Sigmoid colon (tissue), 7 donors: ENCODE data around the gene BACH1. TPM values are rescaled to one million over a fixed set of nuclear protein-coding genes. Genes with fewer than 3 reads are reported as not detected.

Experiments
- DNase-seq: peaks from one replicate; pipeline ENCODE4 v3.0.0-alpha.2; 2019
- H3K27ac ChIP-seq, 4 donors: fragments of 200-600 bp; sonication (generic); one replicate each; pipeline ENCODE4 v1.5.1; 2016 to 2019; ENCODE audit warnings: mild to moderate bottlenecking in 1 of 4
- H3K27me3 ChIP-seq, 3 donors: fragments of 200-600 bp; sonication (generic); one replicate each; pipeline ENCODE4 v1.5.1; 2019; ENCODE audit warnings: mild to moderate bottlenecking in 1 of 3
- H3K36me3 ChIP-seq, 4 donors: fragments of 200-600 bp; sonication (generic); one replicate each; pipeline ENCODE4 v1.5.1; 2016 to 2019
- H3K4me1 ChIP-seq, 4 donors: fragments of 200-600 bp; sonication (generic); one replicate each; pipeline ENCODE4 v1.5.1; 2017 to 2019
- H3K4me3 ChIP-seq, 4 donors: fragments of 200-600 bp; sonication (generic); one replicate each; pipeline ENCODE4 v1.5.1; 2017 to 2019; ENCODE audit warnings: mild to moderate bottlenecking in 2 of 4, moderate library complexity in 1 of 4
- H3K9me3 ChIP-seq, 4 donors: fragments of 200-600 bp in 3 of 4; sonication (generic) in 3 of 4; one replicate each; pipeline versions ENCODE4 v1.5.1 to v1.6.1; 2013 to 2019
- CTCF ChIP-seq, 4 experiments: fragments of 450-650 bp in 3 of 4; fragments of 200-600 bp in 1 of 4; IDR thresholded peaks; one replicate each; pipeline ENCODE4 v1.5.1; 2016 to 2019; ENCODE audit warnings: antibody characterized with exemption in 4 of 4, mild to moderate bottlenecking in 3 of 4, moderate library complexity in 2 of 4
- EP300 ChIP-seq, 4 donors: sonication (generic); formaldehyde crosslinking; IDR thresholded peaks; one replicate each; pipeline ENCODE4 v1.6.1; 2017; ENCODE audit warnings: antibody characterized with exemption in 4 of 4
- POLR2A ChIP-seq, 2 donors: fragments of 450-650 bp; IDR thresholded peaks; one replicate each; pipeline ENCODE4 v1.6.1; 2016; ENCODE audit warnings: antibody characterized with exemption in 2 of 2, mild to moderate bottlenecking in 2 of 2, moderate library complexity in 2 of 2
- POLR2AphosphoS5 ChIP-seq, 4 donors: sonication (generic); formaldehyde crosslinking; IDR thresholded peaks; one replicate each; pipeline ENCODE4 v1.6.1; 2017; ENCODE audit warnings: antibody characterized with exemption in 4 of 4
- WGBS, 2 donors: extraction: QIAGEN DNeasy Blood & Tissue Kit; methylation state at CpG; one replicate each; pipeline ENCODE4 v1.1.7; 2013; 5-methylcytosine and 5-hydroxymethylcytosine counted together
- intact Hi-C: fragments of 100-400 bp; cut with DNase I; formaldehyde crosslinking; loops from one replicate; pipeline ENCODE4 v1.15.1; 2023
- polyA plus RNA-seq, 3 donors: library from polyadenylated mRNA; stranded (reverse); fragments of 200-250 nt; gene quantifications; one replicate each; pipeline ENCODE4 v1.2.3, GENCODE V29; 2013
- total RNA-seq, 4 donors: library from RNA; depleted of rRNA; stranded (reverse); fragments of >200 nt; gene quantifications; one replicate each; pipeline ENCODE4 v1.1.0, GENCODE V29; 2016
- donor health status: healthy with polysubstance abuse.
- donor health status: Bipolar disorder and iron deficiency.
- donor health status: healthy.

Gene BACH1
- total and polyA plus RNA-seq, 7 donors, result 8.4 to 89.6 (median 47.1) TPM

DNA sequence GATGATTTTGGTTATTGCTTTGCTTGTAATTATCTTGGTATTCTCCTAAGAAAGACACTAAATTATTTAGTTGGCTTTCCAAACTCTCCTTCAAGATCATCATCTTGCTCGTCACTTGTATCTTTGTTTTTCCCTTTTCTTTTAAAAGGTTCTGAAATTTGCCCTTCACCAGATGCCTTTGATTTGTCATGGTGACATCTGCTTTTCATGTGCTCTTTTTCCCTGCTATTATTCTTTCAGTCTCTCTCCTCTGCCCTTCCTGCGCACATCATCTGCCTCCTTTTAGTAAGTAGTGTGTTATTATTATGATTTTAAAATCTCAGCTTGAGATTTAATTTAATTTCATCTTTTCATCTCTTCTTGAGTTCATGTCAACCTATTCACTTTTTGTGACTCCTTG lies 92.1 kb downstream of the BACH1 start:
- WGBS, 2 donors, result 97 to 98% methylated on average over 2 of the region's 2 CpGs
- no peak for DNase-seq
- TF ChIP-seq POLR2AphosphoS5 (IDR thresholded peaks at IDR 0.05) (no peak), POLR2A (IDR thresholded peaks at IDR 0.05) (no peak), CTCF (IDR thresholded peaks at IDR 0.05) (no peak), EP300 (IDR thresholded peaks at IDR 0.05) (no peak)
- H3K27ac ChIP-seq, result no peak overlapping the region
- no peaks in the 10 kb centered on the region for H3K9me3 ChIP-seq
- H3K36me3 ChIP-seq, result no peaks in the 10 kb centered on the region
- H3K4me1 ChIP-seq, result no peaks in the 10 kb centered on the region
- intact Hi-C loops, result no loop called here
- no peak overlapping the region for H3K4me3 ChIP-seq
- no peaks in the 10 kb centered on the region for H3K27me3 ChIP-seq

- 91 to 98% methylated on average over 2 of the region's 2 CpGs for WGBS, 2 donors
- no peaks in the 10 kb centered on the region for H3K9me3 ChIP-seq
- no peak overlapping the region for H3K4me3 ChIP-seq
- intact Hi-C loops, result no loop called here
- H3K4me1 ChIP-seq, result no peaks in the 10 kb centered on the region
- no peaks in the 10 kb centered on the region for H3K27me3 ChIP-seq
- no peak for DNase-seq
- no peaks in the 10 kb centered on the region for H3K36me3 ChIP-seq
- no peak for TF ChIP-seq POLR2AphosphoS5 (IDR thresholded peaks at IDR 0.05)
- no peak for TF ChIP-seq POLR2A (IDR thresholded peaks at IDR 0.05)
- no peak for TF ChIP-seq EP300 (IDR thresholded peaks at IDR 0.05)
- no peak for TF ChIP-seq CTCF (IDR thresholded peaks at IDR 0.05)
- H3K27ac ChIP-seq, result no peak overlapping the region
Measured at GRCh38 chr21:29394051-29394450, 95.3 kb downstream of the BACH1 start.

Other genes starting within 250 kb of the BACH1 start
- 10 to 100 TPM; 67.3 to 99.1 (median 85.9) TPM for gene CCT8, start 225.3 kb upstream of the BACH1 start, total RNA-seq
- gene CCT8, start 225.3 kb upstream of the BACH1 start, polyA plus RNA-seq, result 100 to 1,000 TPM; 100 to 122 (median 101) TPM
- 10 to 100 TPM in 1 of 4 donors, 1 to 10 TPM in 3; 4.4 to 12.2 (median 5.3) TPM for gene MAP3K7CL, start 168.3 kb upstream of the BACH1 start, total RNA-seq
- gene MAP3K7CL, start 168.3 kb upstream of the BACH1 start, polyA plus RNA-seq, result 1 to 10 TPM; 2.3 to 4.8 (median 4.1) TPM